GM23338 (cell line): Measurements from ENCODE around the gene XPNPEP3. TPM values are rescaled to one million over a fixed set of nuclear protein-coding genes. Genes with fewer than 3 reads are reported as not detected.
A peak's percentile ranks its signal among the peaks of the same experiment; 100 is the strongest.

Experiments used
- ATAC-seq: fragments of 200-7000 bp; cut with Tn5 transposase; 3 replicates; pipeline ENCODE4 v1.9.1; 2020
- DNase-seq: peaks from one replicate; pipeline ENCODE4 v3.0.0-alpha.2; 2015; ENCODE audit warnings: low spot score
- H2AFZ ChIP-seq: fragments of 200-600 bp; sonication (generic); 2 replicates; pipeline ENCODE4 v1.8.0; 2016; ENCODE audit warnings: antibody characterized with exemption, mild to moderate bottlenecking, moderate library complexity
- H3F3A ChIP-seq: fragments of 200-600 bp; sonication (generic); replicated peaks from 2 replicates; pipeline ENCODE4 v1.8.0; 2017; ENCODE audit warnings: antibody characterized with exemption, mixed run types, low read depth
- H3K27ac ChIP-seq: fragments of 200-600 bp; sonication (generic); 2 replicates; pipeline ENCODE4 v1.6.1; 2016; ENCODE audit warnings: low read depth
- H3K27me3 ChIP-seq: fragments of 200-600 bp; sonication (generic); 2 replicates; pipeline ENCODE4 v1.8.0; 2016; ENCODE audit warnings: mild to moderate bottlenecking, mixed run types, moderate library complexity; ENCODE audit not compliant: insufficient read depth
- H3K36me3 ChIP-seq: fragments of 200-600 bp; sonication (generic); 2 replicates; pipeline ENCODE4 v1.8.0; 2016; ENCODE audit warnings: mild to moderate bottlenecking; ENCODE audit not compliant: insufficient read depth
- H3K4me1 ChIP-seq: fragments of 200-600 bp; sonication (generic); 2 replicates; pipeline ENCODE4 v1.8.0; 2016; ENCODE audit warnings: mild to moderate bottlenecking, moderate library complexity; ENCODE audit not compliant: insufficient read depth
- H3K4me2 ChIP-seq: fragments of 200-600 bp; sonication (generic); 2 replicates; pipeline ENCODE4 v1.7.1; 2017; ENCODE audit warnings: mixed run types
- H3K4me3 ChIP-seq: fragments of 200-600 bp; sonication (generic); 2 replicates; pipeline ENCODE4 v1.6.1; 2016; ENCODE audit warnings: mixed run types
- H3K79me2 ChIP-seq: fragments of 200-600 bp; sonication (generic); replicated peaks from 2 replicates; pipeline ENCODE4 v1.8.0; 2017; ENCODE audit warnings: mild to moderate bottlenecking; ENCODE audit not compliant: insufficient read depth
- H3K9me2 ChIP-seq: fragments of 200-600 bp; sonication (generic); 2 replicates; pipeline ENCODE4 v1.8.0; 2017; ENCODE audit not compliant: insufficient read depth
- H4K20me1 ChIP-seq: fragments of 200-600 bp; sonication (generic); replicated peaks from 2 replicates; pipeline ENCODE4 v1.8.0; 2017; ENCODE audit warnings: mild to moderate bottlenecking; ENCODE audit not compliant: insufficient read depth
- H3K27ac Mint-ChIP-seq: 2 replicates; pipeline ENCODE4 v1.8.0; 2020; ENCODE audit warnings: inconsistent platforms, mild to moderate bottlenecking, moderate library complexity, mixed read lengths
- H3K27me3 Mint-ChIP-seq: 3 replicates; pipeline ENCODE4 v1.8.0; 2022; ENCODE audit warnings: low read depth, mild to moderate bottlenecking, moderate library complexity, mixed read lengths, inconsistent platforms; ENCODE audit not compliant: insufficient read depth, poor library complexity
- H3K36me3 Mint-ChIP-seq: 3 replicates; pipeline ENCODE4 v1.8.0; 2021; ENCODE audit warnings: low read depth, mild to moderate bottlenecking, inconsistent platforms, moderate library complexity, mixed read lengths
- H3K4me1 Mint-ChIP-seq: 3 replicates; pipeline ENCODE4 v1.8.0; 2020; ENCODE audit warnings: mild to moderate bottlenecking, inconsistent platforms, mixed read lengths
- H3K4me3 Mint-ChIP-seq: 3 replicates; pipeline ENCODE4 v1.8.0; 2021; ENCODE audit warnings: moderate library complexity, mild to moderate bottlenecking, inconsistent platforms, mixed read lengths
- H3K9me3 Mint-ChIP-seq: 3 replicates; pipeline ENCODE4 v1.8.0; 2020; ENCODE audit warnings: moderate library complexity, mild to moderate bottlenecking, inconsistent platforms, mixed read lengths
- CREB1 ChIP-seq: fragments of 250-450 bp; sonication (Bioruptor Pico); IDR thresholded peaks from 2 replicates; pipeline ENCODE4 v1.5.0; 2020; ENCODE audit warnings: low read depth, mild to moderate bottlenecking, moderate library complexity
- CTCF ChIP-seq, 2 experiments: fragments of 200-600 bp in 1 of 2; sonication (generic) in 1 of 2; conservative IDR thresholded peaks; 2 replicates each; pipeline versions ENCODE4 v1.5.1 to v1.6.1; 2016 to 2017; ENCODE audit warnings: antibody characterized with exemption in 2 of 2, low read depth in 2 of 2, mild to moderate bottlenecking in 2 of 2, moderate library complexity in 1 of 2
- ETS1 ChIP-seq: IDR thresholded peaks from 2 replicates; pipeline ENCODE4 v1.6.1; 2016; ENCODE audit warnings: antibody characterized with exemption
- EZH2 ChIP-seq: fragments of 200-600 bp; sonication (generic); IDR thresholded peaks from one replicate; pipeline ENCODE4 v1.8.0; 2017; ENCODE audit warnings: antibody characterized with exemption, mild to moderate bottlenecking, low read depth; ENCODE audit not compliant: unreplicated experiment
- EZH2phosphoT487 ChIP-seq: fragments of 200-600 bp; sonication (generic); IDR thresholded peaks from one replicate; pipeline ENCODE4 v1.8.1; 2018; ENCODE audit warnings: antibody characterized with exemption; ENCODE audit not compliant: unreplicated experiment
- JUNB ChIP-seq: IDR thresholded peaks from one replicate; pipeline ENCODE4 v1.6.1; 2016; ENCODE audit warnings: antibody characterized with exemption; ENCODE audit not compliant: unreplicated experiment
- NANOG ChIP-seq: IDR thresholded peaks from 2 replicates; pipeline ENCODE4 v1.6.1; 2016; ENCODE audit warnings: antibody characterized with exemption, borderline replicate concordance
- POLR2AphosphoS5 ChIP-seq: IDR thresholded peaks from 2 replicates; pipeline ENCODE4 v1.6.1; 2016; ENCODE audit warnings: antibody characterized with exemption, low read depth
- REST ChIP-seq: IDR thresholded peaks from one replicate; pipeline ENCODE4 v1.6.1; 2018; ENCODE audit warnings: antibody characterized with exemption; ENCODE audit not compliant: unreplicated experiment
- STAT1 ChIP-seq: IDR thresholded peaks from one replicate; pipeline ENCODE4 v1.6.1; 2016; ENCODE audit warnings: antibody characterized with exemption; ENCODE audit not compliant: unreplicated experiment
- ZNF114 ChIP-seq: fragments of 250-450 bp; sonication (Bioruptor Pico); IDR thresholded peaks from 2 replicates; pipeline ENCODE4 v1.5.0; 2020; ENCODE audit warnings: mild to moderate bottlenecking, moderate library complexity
- ZNF331 ChIP-seq: fragments of 250-450 bp; sonication (Bioruptor Pico); IDR thresholded peaks from 2 replicates; pipeline ENCODE4 v1.5.0; 2020; ENCODE audit warnings: low read depth, mild to moderate bottlenecking, moderate library complexity
- ZNF462 ChIP-seq: fragments of 250-450 bp; sonication (Bioruptor Pico); IDR thresholded peaks from 2 replicates; pipeline ENCODE4 v1.5.0; 2020; ENCODE audit warnings: mild to moderate bottlenecking, moderate library complexity
- polyA plus RNA-seq: library from polyadenylated mRNA; unstranded; fragments of >200 nt; fragmentation: Nextera tagmentation; extraction: Ambion mirVana; gene quantifications from 2 replicates; pipeline ENCODE4 v1.2.1, GENCODE V29; 2016
- total RNA-seq: library from RNA; depleted of rRNA; stranded (reverse); fragments of >200 nt; shearing (Covaris generic); gene quantifications from 2 replicates; pipeline ENCODE4 v1.2.3, GENCODE V29; 2014

The XPNPEP3 gene
- total and polyA plus RNA-seq, 2 experiments from 2014 or later, result 11.6 to 19.5 TPM

GRCh38 chr22:40853961-40854360 is 3.0 kb upstream of the XPNPEP3 start:
- Mint-ChIP-seq H3K27me3 (peaks cover 6% of the 10 kb centered on the region), H3K4me3 (peak overlapping the region; percentile 52; the same call in 2 of the 3 replicates), H3K9me3 (no peaks in the 10 kb centered on the region), H3K4me1 (peaks cover 20% of the 10 kb centered on the region; the same call in 2 of the 3 replicates), H3K27ac (peak overlapping the region; percentile 61), H3K36me3 (peaks cover 18% of the 10 kb centered on the region)
- Histone ChIP-seq H4K20me1 (peaks cover 26% of the 10 kb centered on the region), H3K79me2 (peaks cover 94% of the 10 kb centered on the region), H3K9me2 (no peaks in the 10 kb centered on the region), H3K4me1 (peaks cover 29% of the 10 kb centered on the region), H3K27ac (peak overlapping the region; percentile 34), H3F3A (no peaks in the 10 kb centered on the region; the same call in 1 of the 2 replicates), H3K4me2 (peak overlapping the region; percentile 90; the same call in 1 of the 2 replicates), H2AFZ (no peak overlapping the region), H3K36me3 (peaks cover 9% of the 10 kb centered on the region; the same call in 1 of the 2 replicates), H3K4me3 (0 out of 2 replicates have a peak overlapping the region, but pooled peaks have one; percentile 92), H3K27me3 (no peaks in the 10 kb centered on the region)
- ATAC-seq (no peak), DNase-seq (no peak)
- no peak for TF ChIP-seq CTCF (conservative IDR thresholded peaks at IDR 0.05; ENCODE audit: low read depth in 2 of 2)
- TF ChIP-seq POLR2AphosphoS5, result no peak
- no peak for TF ChIP-seq CREB1 (CRISPR knock-in tag)
- TF ChIP-seq EZH2phosphoT487, result no peak
- TF ChIP-seq STAT1, result no peak
- TF ChIP-seq ETS1, result no peak
- no peak for TF ChIP-seq REST
- no peak for TF ChIP-seq NANOG
- TF ChIP-seq ZNF331 (CRISPR knock-in tag), result no peak
- TF ChIP-seq EZH2, result no peak
- no peak for TF ChIP-seq JUNB
- TF ChIP-seq ZNF114, result no peak
- no peak for TF ChIP-seq ZNF462 (CRISPR knock-in tag)
